Measurements from ENCODE around the gene S100PBP. TPM values are rescaled to one million over a fixed set of nuclear protein-coding genes. Genes with fewer than 3 reads are reported as not detected.
A peak's percentile ranks its signal among the peaks of the same experiment; 100 is the strongest.

S100PBP gene
- total and polyA plus RNA-seq, 9 of the 15 experiments (the other 6 are each of a cell fraction or from before 2014, with no cell fraction given), result 22.9 to 60.2 (median 32.9) TPM

- Histone ChIP-seq H3K4me2 (ENCODE audit: insufficient read depth, low read length) (no peak overlapping the region), H4K20me1 (replicated peaks; ENCODE audit: control insufficient read depth, insufficient read depth, low read length) (no peaks in the 10 kb centered on the region), H3K79me2 (ENCODE audit: control insufficient read depth, insufficient read depth, low read length) (no peaks in the 10 kb centered on the region), H3K9me1 (ENCODE audit: control insufficient read depth, insufficient read depth, low read length) (no peaks in the 10 kb centered on the region), H3K9me3 (replicated peaks; ENCODE audit: control insufficient read depth, insufficient read depth, low read depth, low read length) (no peaks in the 10 kb centered on the region), H3K27me3 (ENCODE audit: control insufficient read depth in 2 of 2, insufficient read depth in 2 of 2, low read length in 2 of 2) (no peaks in the 10 kb centered on the region), H3K27ac (ENCODE audit: extremely low read depth, low read depth, low read length) (no peak overlapping the region), H2AFZ (ENCODE audit: low read depth, low read length) (no peak overlapping the region), H3K9ac (ENCODE audit: insufficient read depth in 1 of 2, low read depth in 2 of 2, low read length in 2 of 2) (no peak overlapping the region), H3K36me3 (ENCODE audit: control insufficient read depth, insufficient read depth, low read length) (peaks cover 44% of the 10 kb centered on the region), H3K4me1 (replicated peaks in 1 of 2; ENCODE audit: control insufficient read depth in 2 of 2, insufficient read depth in 2 of 2, low read length in 2 of 2) (no peaks in the 10 kb centered on the region), H3K4me3 (no peak overlapping the region)
- DNase-seq (ENCODE audit: extremely low read depth in 1 of 4, low spot score in 3 of 4), result no peak
- ChIA-PET POLR2A (interaction anchor here (1.2 kb wide), 2 partner anchors 12 to 31 kb away, joined by 3 read pairs; partner anchors contain the start of genes S100PBP and YARS1), CTCF (ENCODE audit: low intra/inter-chr PET ratio) (no interaction called here)
- TSS peak; percentile 19 for BruUV-seq (replicated peaks)
- 39% methylated on average over 2 of the region's 2 CpGs for WGBS (ENCODE audit: insufficient coverage, low coverage, missing lambda C conversion rate)
- intact Hi-C loops (cut with micrococcal nuclease) (no loop called here), in situ Hi-C loops (cut with MboI) (no loop called here)
- TF ChIP-seq CAMTA2 (CRISPR knock-in tag; conservative IDR thresholded peaks at IDR 0.05) (0 out of 2 replicates have a peak, but pooled peaks have one; percentile 23), ZNF766 (CRISPR knock-in tag; conservative IDR thresholded peaks at IDR 0.05) (no peak)
- no peak for ATAC-seq
- FAIRE-seq, result no peak
Observed at GRCh38 chr1:32848354-32849063, 31.1 kb downstream of the S100PBP start.

DNA sequence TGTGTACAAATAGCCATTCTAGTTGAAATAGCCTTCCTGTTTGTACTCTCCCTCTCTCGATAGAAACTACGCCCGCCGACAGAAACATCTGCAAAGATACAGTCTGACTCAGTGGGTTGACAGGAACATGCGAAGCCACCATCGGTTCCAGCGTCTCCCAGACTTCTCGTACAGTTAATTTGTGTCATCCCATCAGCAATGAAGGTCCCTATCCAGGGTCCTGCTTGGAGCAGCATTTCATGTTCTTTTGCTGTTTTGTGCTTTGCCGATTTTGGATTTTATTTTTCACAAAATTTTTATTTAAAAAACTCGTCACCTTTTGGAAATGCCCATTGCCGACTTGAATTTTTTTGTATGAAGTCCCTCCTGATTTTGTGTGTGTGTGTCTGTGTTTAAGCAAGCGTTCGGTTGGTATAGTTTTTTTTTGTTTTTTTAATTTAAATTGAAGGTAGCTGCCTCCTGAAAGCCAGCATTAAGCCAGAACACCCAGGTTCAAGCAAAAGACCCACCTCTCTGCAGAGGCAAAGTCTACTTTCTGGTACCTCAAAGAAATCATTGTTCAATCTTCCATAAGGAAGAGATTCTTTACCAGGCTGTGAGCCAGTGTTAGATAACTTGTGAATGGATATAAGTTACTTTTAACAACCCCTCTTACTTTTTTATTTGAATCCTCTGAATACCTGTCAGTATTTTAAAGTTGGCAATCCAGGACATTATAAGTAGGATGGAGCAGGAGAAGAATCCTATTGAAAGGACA is 38.6 kb downstream of the S100PBP start:
- Histone ChIP-seq H4K20me1 (replicated peaks; ENCODE audit: control insufficient read depth, insufficient read depth, low read length) (no peaks in the 10 kb centered on the region), H3K9me3 (replicated peaks; ENCODE audit: control insufficient read depth, insufficient read depth, low read depth, low read length) (no peaks in the 10 kb centered on the region), H3K27me3 (ENCODE audit: control insufficient read depth in 2 of 2, insufficient read depth in 2 of 2, low read length in 2 of 2) (no peaks in the 10 kb centered on the region), H2AFZ (ENCODE audit: low read depth, low read length) (no peak overlapping the region), H3K9ac (ENCODE audit: insufficient read depth in 1 of 2, low read depth in 2 of 2, low read length in 2 of 2) (no peak overlapping the region), H3K4me2 (ENCODE audit: insufficient read depth, low read length) (no peak overlapping the region), H3K9me1 (ENCODE audit: control insufficient read depth, insufficient read depth, low read length) (no peaks in the 10 kb centered on the region), H3K36me3 (ENCODE audit: control insufficient read depth, insufficient read depth, low read length) (peaks cover 74% of the 10 kb centered on the region), H3K27ac (ENCODE audit: extremely low read depth, low read depth, low read length) (no peak overlapping the region), H3K4me1 (replicated peaks in 1 of 2; ENCODE audit: control insufficient read depth in 2 of 2, insufficient read depth in 2 of 2, low read length in 2 of 2) (no peaks in the 10 kb centered on the region), H3K79me2 (ENCODE audit: control insufficient read depth, insufficient read depth, low read length) (no peaks in the 10 kb centered on the region), H3K4me3 (no peak overlapping the region)
- TF ChIP-seq GATA2 (CRISPR knock-in tag; IDR thresholded peaks at IDR 0.05) (no peak), ZNF174 (CRISPR knock-in tag; IDR thresholded peaks at IDR 0.05) (no peak), STAG1 (CRISPR knock-in tag; IDR thresholded peaks at IDR 0.05; ENCODE audit: borderline replicate concordance) (no peak), HNRNPUL1 (IDR thresholded peaks at IDR 0.05; ENCODE audit: low read length) (no peak), NFE2L1 (tag; IDR thresholded peaks at IDR 0.05; ENCODE audit: borderline replicate concordance, low read depth) (no peak), CAMTA2 (CRISPR knock-in tag; conservative IDR thresholded peaks at IDR 0.05) (no peak), RB1 (IDR thresholded peaks at IDR 0.05; ENCODE audit: low read depth) (no peak), HMGXB4 (CRISPR knock-in tag; IDR thresholded peaks at IDR 0.05) (no peak), PTBP1 (IDR thresholded peaks at IDR 0.05; ENCODE audit: low read depth, low read length) (no peak), ARID2 (IDR thresholded peaks at IDR 0.05) (no peak)
- CTCF ChIA-PET (ENCODE audit: low intra/inter-chr PET ratio), result no interaction called here
- POLR2A ChIA-PET, result interaction anchor here (0.8 kb wide), 1 partner anchor 11 kb away, joined by 3 read pairs; no protein-coding TSS in a partner anchor
- ATAC-seq (no peak), FAIRE-seq (no peak), DNase-seq (ENCODE audit: extremely low read depth in 1 of 4, low spot score in 3 of 4) (no peak)
- in situ Hi-C loops (cut with MboI) (no loop called here), intact Hi-C loops (cut with micrococcal nuclease) (no loop called here)
- no TSS peak for BruUV-seq (replicated peaks)
- WGBS (ENCODE audit: insufficient coverage, low coverage, missing lambda C conversion rate), result 93% methylated on average over 13 of the region's 13 CpGs

All from K562 (cell line).